Adrenal gland (tissue), 12 donors: ENCODE results near the gene PTPRO. TPM values are rescaled to one million over a fixed set of nuclear protein-coding genes. Genes with fewer than 3 reads are reported as not detected.

Experiments used
- DNase-seq, 7 donors: peaks; one replicate each; pipeline ENCODE4 v3.0.0-alpha.2; 2019 to 2020
- H3K27ac ChIP-seq, 5 donors: fragments of 200-600 bp; sonication (generic) in 4 of 5; 1 replicate in 3 of 5; 2 replicates in 2 of 5; pipeline versions ENCODE4 v1.5.1 to v1.8.0; 2016 to 2020; ENCODE audit warnings: mild to moderate bottlenecking in 1 of 5
- H3K27me3 ChIP-seq: fragments of 200-600 bp; 2 replicates; pipeline ENCODE4 v1.8.0; 2021
- H3K36me3 ChIP-seq, 2 donors: fragments of 200-600 bp; replicated peaks in 1 of 2; 1 replicate in 1 of 2; 2 replicates in 1 of 2; pipeline versions ENCODE4 v1.5.1 to v1.8.0; 2018 to 2022
- H3K4me1 ChIP-seq, 2 donors: fragments of 200-600 bp; replicated peaks in 1 of 2; 1 replicate in 1 of 2; 2 replicates in 1 of 2; pipeline versions ENCODE4 v1.5.1 to v1.8.0; 2018 to 2021
- H3K4me3 ChIP-seq, 4 donors: fragments of 200-600 bp; sonication (generic) in 3 of 4; one replicate each; pipeline ENCODE4 v1.5.1; 2016 to 2018
- H3K9me3 ChIP-seq, 3 donors: fragments of 200-600 bp; sonication (generic) in 1 of 3; replicated peaks in 1 of 3; 1 replicate in 2 of 3; 2 replicates in 1 of 3; pipeline versions ENCODE4 v1.5.1 to v1.8.0; 2016 to 2021
- CTCF ChIP-seq, 6 experiments: fragments of 450-650 bp in 4 of 6; fragments of 200-600 bp in 2 of 6; sonication (generic) in 1 of 6; IDR thresholded peaks; 1 replicate in 5 of 6; 2 replicates in 1 of 6; pipeline versions ENCODE4 v1.5.1 to v1.8.0; 2016 to 2021; ENCODE audit warnings: antibody characterized with exemption in 6 of 6, mild to moderate bottlenecking in 2 of 6, moderate library complexity in 1 of 6
- POLR2A ChIP-seq, 2 donors: fragments of 450-650 bp; IDR thresholded peaks; one replicate each; pipeline ENCODE4 v1.6.1; 2017; ENCODE audit warnings: antibody characterized with exemption in 2 of 2, mild to moderate bottlenecking in 2 of 2, moderate library complexity in 1 of 2
- WGBS, 4 donors: extraction: QIAGEN DNeasy Blood & Tissue Kit in 2 of 4; methylation state at CpG; one replicate each; pipeline versions ENCODE4 v1.1.5 to v1.1.7; 2013 to 2017; 5-methylcytosine and 5-hydroxymethylcytosine counted together
- intact Hi-C, 2 donors: fragments of 100-400 bp; cut with DNase I; formaldehyde crosslinking; loops; one replicate each; pipeline versions ENCODE4 v1.14.1 to v1.15.0; 2022 to 2023
- polyA plus RNA-seq, 3 donors: library from polyadenylated mRNA; stranded (reverse); fragments of 200-250 nt in 2 of 3; fragments of 350-450 nt in 1 of 3; fragmentation: Illumina TruSeq in 1 of 3; extraction: RNeasy Lipid Tissue Mini Kit (QIAGEN cat#74804) in 1 of 3; gene quantifications; one replicate each; pipeline ENCODE4 v1.2.3, GENCODE V29; 2013 to 2014
- total RNA-seq, 9 donors: library from RNA; depleted of rRNA in 4 of 9; stranded (reverse); fragments of >200 nt in 4 of 9; fragments of 120-200 nt in 1 of 9; fragmentation: NEBNext Ultra II Directional in 1 of 9; extraction: Animal tissue kit (Norgen Biotek cat#: 25700) in 1 of 9; gene quantifications; one replicate each; pipeline versions ENCODE4 v1.1.0 to v1.2.4, GENCODE V29; 2013 to 2023
- donor health status: healthy with polysubstance abuse.
- donor health status: Bipolar disorder and iron deficiency.
- donor health status: DM: yes; HTN: yes; CAD: no.
- donor health status: DM: no; HTN: no; CAD: no.
- donor health status: DM: no; HTN: no; CAD: no.
- donor health status: DM: yes; HTN: yes; CAD: no.

The PTPRO gene
- total and polyA plus RNA-seq, 12 donors: 0.36 to 11.5 (median 2.6) TPM

GRCh38 chr12:15599266-15600037 lies 277.1 kb downstream of the PTPRO start:
- Histone ChIP-seq H3K4me3 (no peak overlapping the region), H3K9me3 (no peaks in the 10 kb centered on the region), H3K4me1 (no peaks in the 10 kb centered on the region), H3K27ac (peak overlapping the region in 1 of 5 donors; percentile 7), H3K36me3 (no peaks in the 10 kb centered on the region), H3K27me3 (no peaks in the 10 kb centered on the region)
- TF ChIP-seq CTCF (IDR thresholded peaks at IDR 0.05) (no peak), POLR2A (IDR thresholded peaks at IDR 0.05) (no peak)
- intact Hi-C loops: no loop called here
- peak in 3 of 7 donors; percentile 17 to 19 (median 18) for DNase-seq
- 59 to 67% (median 65%) methylated on average over 4 of the region's 4 CpGs for WGBS, 4 donors

DNA sequence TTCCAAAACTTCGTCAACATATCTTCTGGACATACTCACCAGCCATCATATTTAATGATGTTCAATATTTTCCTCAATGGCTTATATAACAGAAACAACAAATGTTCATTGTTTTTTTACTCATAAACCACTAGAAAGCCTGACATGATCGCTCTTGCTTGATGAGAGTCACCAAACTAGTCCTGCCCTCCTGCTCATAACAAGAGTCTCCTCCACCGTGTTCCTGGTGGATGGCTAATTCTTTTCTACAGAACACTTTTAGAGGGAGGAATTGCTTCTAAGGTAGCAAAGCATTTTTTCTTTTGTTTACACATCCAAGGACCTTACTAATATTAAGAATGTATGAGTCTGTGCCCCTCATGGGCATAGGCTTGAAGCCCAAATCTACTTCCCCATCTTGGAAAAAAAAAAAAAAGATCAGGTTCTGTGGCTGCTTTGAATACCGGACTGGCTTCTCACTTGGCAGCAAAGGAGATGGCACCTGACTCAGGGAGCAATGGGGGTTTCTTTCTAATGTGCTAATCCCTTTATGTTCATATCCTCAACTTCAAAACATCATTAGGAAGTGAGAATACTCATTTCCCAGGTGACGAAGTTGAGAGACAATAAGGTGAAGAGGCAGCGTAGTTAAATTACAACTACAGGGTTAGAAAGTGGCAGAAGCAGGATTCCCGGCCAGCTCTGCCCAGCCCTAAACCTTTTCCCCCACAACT lies 278.1 kb downstream of the PTPRO start:
- intact Hi-C loops: no loop called here
- Histone ChIP-seq H3K27ac (no peak overlapping the region), H3K4me3 (no peak overlapping the region), H3K9me3 (no peaks in the 10 kb centered on the region), H3K36me3 (no peaks in the 10 kb centered on the region), H3K27me3 (no peaks in the 10 kb centered on the region), H3K4me1 (no peaks in the 10 kb centered on the region)
- TF ChIP-seq POLR2A (IDR thresholded peaks at IDR 0.05) (no peak), CTCF (IDR thresholded peaks at IDR 0.05) (no peak)
- WGBS, 4 donors: 83 to 91% (median 89%) methylated on average over 7 of the region's 7 CpGs
- DNase-seq: no peak

GRCh38 chr12:15601210-15601800 lies 279.0 kb downstream of the PTPRO start:
- no peaks in the 10 kb centered on the region for H3K9me3 ChIP-seq
- H3K4me3 ChIP-seq: no peak overlapping the region
- peaks cover 0 to 3% of the 10 kb centered on the region in 2 donors for H3K4me1 ChIP-seq
- no peak overlapping the region for H3K27ac ChIP-seq
- H3K36me3 ChIP-seq: no peaks in the 10 kb centered on the region
- no peak for DNase-seq
- intact Hi-C loops: no loop called here
- TF ChIP-seq CTCF (IDR thresholded peaks at IDR 0.05): no peak
- no peak for TF ChIP-seq POLR2A (IDR thresholded peaks at IDR 0.05)
- WGBS, 4 donors: 88 to 96% (median 92%) methylated on average over 1 of the region's 1 CpG
- no peaks in the 10 kb centered on the region for H3K27me3 ChIP-seq

GRCh38 chr12:15602051-15602672 lies 279.9 kb downstream of the PTPRO start:
- H3K27me3 ChIP-seq: no peaks in the 10 kb centered on the region
- H3K9me3 ChIP-seq: no peaks in the 10 kb centered on the region
- peaks cover 0 to 4% of the 10 kb centered on the region in 2 donors for H3K4me1 ChIP-seq
- TF ChIP-seq CTCF (IDR thresholded peaks at IDR 0.05) (no peak), POLR2A (IDR thresholded peaks at IDR 0.05) (no peak)
- no peak overlapping the region for H3K4me3 ChIP-seq
- H3K36me3 ChIP-seq: no peaks in the 10 kb centered on the region
- no peak overlapping the region for H3K27ac ChIP-seq
- intact Hi-C loops: no loop called here
- WGBS, 4 donors: 85 to 92% (median 85%) methylated on average over 3 of the region's 3 CpGs
- DNase-seq: no peak
